Measurements from ENCODE around the gene GAGE2A.
"Not testable (repeated sequence)": the region's sequence is repeated elsewhere in the genome, so short reads cannot be mapped to it uniquely, and the experiment has no call there.

DNA sequence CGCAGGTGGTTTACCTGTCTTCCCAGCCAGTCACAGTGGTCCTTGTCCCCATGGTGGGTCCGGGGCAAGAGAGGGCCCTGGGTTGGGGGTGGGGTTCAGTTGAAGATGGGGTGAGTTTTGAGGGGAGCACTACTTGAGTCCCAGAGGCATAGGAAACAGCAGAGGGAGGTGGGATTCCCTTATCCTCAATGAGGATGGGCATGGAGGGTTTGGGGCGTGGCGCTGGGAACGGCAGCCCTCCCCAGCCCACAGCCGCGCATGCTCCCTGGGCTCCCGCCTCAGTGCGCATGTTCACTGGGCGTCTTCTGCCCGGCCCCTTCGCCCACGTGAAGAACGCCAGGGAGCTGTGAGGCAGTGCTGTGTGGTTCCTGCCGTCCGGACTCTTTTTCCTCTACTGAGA, 38.3 kb upstream of the GAGE2A start, which contains the start of gene GAGE12E:
- TF ChIP-seq ZNF274 (IDR thresholded peaks at IDR 0.05; ENCODE audit: low read length); ZNF274 (tag by site-specific recombination; IDR thresholded peaks at IDR 0.05; ENCODE audit: borderline replicate concordance); ZBTB6 (tag by site-specific recombination; IDR thresholded peaks at IDR 0.05); ZIC2 (tag by site-specific recombination; IDR thresholded peaks at IDR 0.05); ZNF362 (tag by site-specific recombination; IDR thresholded peaks at IDR 0.05); ZNF112 (tag by site-specific recombination; IDR thresholded peaks at IDR 0.05); CTCF (tag by site-specific recombination; IDR thresholded peaks at IDR 0.05); ZNF639 (tag by site-specific recombination; IDR thresholded peaks at IDR 0.05); SP2 (tag by site-specific recombination; IDR thresholded peaks at IDR 0.05): not testable (repeated sequence)
- TF ChIP-seq, protein P1, sequence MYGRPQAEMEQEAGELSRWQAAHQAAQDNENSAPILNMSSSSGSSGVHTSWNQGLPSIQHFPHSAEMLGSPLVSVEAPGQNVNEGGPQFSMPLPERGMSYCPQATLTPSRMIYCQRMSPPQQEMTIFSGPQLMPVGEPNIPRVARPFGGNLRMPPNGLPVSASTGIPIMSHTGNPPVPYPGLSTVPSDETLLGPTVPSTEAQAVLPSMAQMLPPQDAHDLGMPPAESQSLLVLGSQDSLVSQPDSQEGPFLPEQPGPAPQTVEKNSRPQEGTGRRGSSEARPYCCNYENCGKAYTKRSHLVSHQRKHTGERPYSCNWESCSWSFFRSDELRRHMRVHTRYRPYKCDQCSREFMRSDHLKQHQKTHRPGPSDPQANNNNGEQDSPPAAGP (tag by site-specific recombination; IDR thresholded peaks at IDR 0.05) = not testable (repeated sequence)
